ENCODE results near the gene GOLGA6C.
"Not testable (repeated sequence)": the region's sequence is repeated elsewhere in the genome, so short reads cannot be mapped to it uniquely, and the experiment has no call there.

Gene GOLGA6C

DNA sequence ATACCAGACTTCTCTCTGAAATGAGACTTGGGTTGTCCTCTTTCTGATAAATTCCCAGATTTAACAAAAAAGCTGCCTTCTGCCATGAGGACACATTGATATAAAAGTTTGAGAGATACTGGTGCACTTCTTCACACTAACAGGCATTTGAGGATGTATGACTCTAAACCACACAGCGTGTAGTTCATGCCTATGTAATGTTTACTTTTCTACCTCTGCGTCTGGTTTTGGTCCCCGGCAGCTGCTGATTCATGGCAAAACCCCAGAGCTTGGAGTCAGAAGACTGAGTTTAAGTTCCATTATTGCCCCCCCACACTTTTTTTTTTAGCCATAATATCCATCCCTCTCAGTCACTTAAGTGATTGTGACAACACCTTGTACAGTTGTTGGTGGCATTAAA, 26.0 kb downstream of the GOLGA6C start:
- not testable (repeated sequence) for DNase-seq (ENCODE audit: low spot score)

GRCh38 chr15:75293660-75294059, 35.5 kb downstream of the GOLGA6C start:
- not testable (repeated sequence) for DNase-seq (ENCODE audit: low spot score)

GRCh38 chr15:75298541-75299310, 40.6 kb downstream of the GOLGA6C start:
- not testable (repeated sequence) for DNase-seq (ENCODE audit: low spot score)

DNA sequence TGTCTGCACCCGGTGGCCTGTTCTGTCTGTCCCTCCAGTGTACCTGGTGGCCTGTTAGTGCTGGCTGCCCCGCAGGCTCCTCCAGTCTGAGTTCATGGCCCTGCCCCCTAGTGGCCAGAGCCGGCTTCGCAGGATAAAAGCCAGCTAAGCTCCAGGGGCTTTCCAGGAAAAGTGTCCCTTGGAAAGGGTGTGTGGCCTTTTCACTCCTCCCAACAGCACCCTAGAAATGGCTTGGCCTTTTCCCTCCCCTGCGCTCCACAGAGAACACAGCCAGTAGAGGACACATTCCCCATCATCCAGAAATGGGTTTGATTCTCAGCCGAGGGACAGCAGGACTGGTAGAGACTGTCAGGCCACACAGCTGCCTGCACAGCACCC, 41.2 kb downstream of the GOLGA6C start:
- peak; percentile 32 for TF ChIP-seq CTCF (IDR thresholded peaks at IDR 0.05; ENCODE audit: extremely low read depth, missing control alignments)

GRCh38 chr15:75300026-75300425, 41.9 kb downstream of the GOLGA6C start:
- not testable (repeated sequence) for DNase-seq (ENCODE audit: low spot score)

More for the DNA sequence above, 41.2 kb downstream of the GOLGA6C start:
- DNase-seq (ENCODE audit: low spot score) = not testable (repeated sequence)

DNA sequence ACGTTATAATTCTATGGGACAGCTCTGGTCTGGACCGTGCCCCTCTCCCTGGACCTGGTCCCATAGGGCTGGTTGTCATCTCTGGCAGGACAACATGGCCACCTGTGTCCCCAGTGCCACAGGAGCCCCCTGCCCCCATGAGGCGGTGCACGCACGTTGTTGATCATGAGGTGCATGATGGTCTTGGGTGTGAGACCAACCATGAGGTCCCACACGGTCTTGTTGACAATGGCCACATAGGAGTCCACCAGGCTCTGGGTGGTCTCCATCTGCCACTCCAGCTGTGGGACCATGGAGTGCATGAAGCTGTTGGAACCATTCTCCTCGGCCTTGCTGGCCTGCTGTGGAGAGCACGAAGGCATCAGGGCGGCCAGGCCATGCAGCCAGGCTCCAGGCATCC, 44.2 kb downstream of the GOLGA6C start:
- DNase-seq (ENCODE audit: low spot score) = no peak
- no peak for TF ChIP-seq CTCF (IDR thresholded peaks at IDR 0.05; ENCODE audit: extremely low read depth, missing control alignments)

- not testable (repeated sequence) for DNase-seq (ENCODE audit: low spot score)
Observed at GRCh38 chr15:75302753-75303152, 44.6 kb downstream of the GOLGA6C start.

GRCh38 chr15:75306188-75306587, 48.1 kb downstream of the GOLGA6C start:
- no peak for DNase-seq (ENCODE audit: low spot score)
- no peak for TF ChIP-seq CTCF (IDR thresholded peaks at IDR 0.05; ENCODE audit: extremely low read depth, missing control alignments)

GRCh38 chr15:75307778-75308390, 49.8 kb downstream of the GOLGA6C start:
- no peak for DNase-seq (ENCODE audit: low spot score)
- peak; percentile 58 for TF ChIP-seq CTCF (IDR thresholded peaks at IDR 0.05; ENCODE audit: extremely low read depth, missing control alignments)

DNA sequence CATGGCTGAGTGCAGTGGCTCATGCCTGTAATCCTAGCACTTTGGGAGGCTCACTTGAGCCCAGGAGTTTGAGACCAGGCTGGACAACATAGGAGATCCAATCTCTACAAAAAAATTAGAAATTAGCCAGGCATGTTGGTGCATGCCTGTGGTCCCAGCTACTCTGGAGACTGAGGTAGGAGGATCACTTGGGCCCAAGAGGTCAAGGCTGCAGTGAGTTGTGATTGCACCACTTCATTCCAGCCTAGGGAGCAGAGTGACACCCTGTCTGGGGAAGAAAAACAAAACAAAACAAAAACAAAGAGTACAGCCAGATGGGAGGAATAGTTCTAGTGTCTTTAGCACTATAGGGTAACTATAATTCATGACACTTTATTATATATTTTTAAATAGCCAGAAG, 51.6 kb downstream of the GOLGA6C start:
- no peak for DNase-seq (ENCODE audit: low spot score)
- no peak for TF ChIP-seq CTCF (IDR thresholded peaks at IDR 0.05; ENCODE audit: extremely low read depth, missing control alignments)

GRCh38 chr15:75312548-75312947, 54.4 kb downstream of the GOLGA6C start:
- not testable (repeated sequence) for DNase-seq (ENCODE audit: low spot score)

Data from GM20000 (cell line).